HL-60 (cell line): ENCODE results near the gene CREBL2.

ENCODE experiments used
- DNase-seq, 2 experiments: peaks; one replicate each; pipeline ENCODE4 v3.0.0-alpha.2; 2010 to 2020; ENCODE audit warnings: low read depth in 1 of 2, low spot score in 1 of 2
- H3K27ac ChIP-seq: fragments of 250-450 bp; sonication (Bioruptor Pico); replicated peaks from 2 replicates; pipeline ENCODE4 v1.5.1; 2020; ENCODE audit warnings: mild to moderate bottlenecking, moderate library complexity
- H3K27me3 ChIP-seq: fragments of 250-450 bp; sonication (Bioruptor Pico); 2 replicates; pipeline ENCODE4 v1.5.1; 2021; ENCODE audit warnings: mild to moderate bottlenecking, moderate library complexity; ENCODE audit not compliant: insufficient read depth, poor library complexity, severe bottlenecking
- H3K4me3 ChIP-seq: replicated peaks from 2 replicates; pipeline ENCODE4 v1.5.1; 2011; ENCODE audit warnings: mild to moderate bottlenecking, control low read depth, low read length; ENCODE audit not compliant: insufficient read depth
- GABPA ChIP-seq: IDR thresholded peaks from 2 replicates; pipeline ENCODE4 v1.6.1; 2012; ENCODE audit warnings: low read depth
- POLR2AphosphoS5 ChIP-seq: IDR thresholded peaks from 2 replicates; pipeline ENCODE4 v1.6.1; 2012; ENCODE audit warnings: low read depth
- SPI1 ChIP-seq: IDR thresholded peaks from 2 replicates; pipeline ENCODE4 v1.6.1; 2012; ENCODE audit warnings: low read depth, mild to moderate bottlenecking, borderline replicate concordance
- TF ChIP-seq, protein P1 (sequence below): IDR thresholded peaks from one replicate; pipeline ENCODE4 v1.5.1; 2011; ENCODE audit warnings: low read length, control low read depth, inconsistent platforms; ENCODE audit not compliant: insufficient read depth
- TF ChIP-seq, protein P2 (sequence below): IDR thresholded peaks from 2 replicates; pipeline ENCODE4 v1.6.1; 2012; ENCODE audit warnings: low read depth; ENCODE audit not compliant: insufficient replicate concordance

Gene CREBL2

DNA sequence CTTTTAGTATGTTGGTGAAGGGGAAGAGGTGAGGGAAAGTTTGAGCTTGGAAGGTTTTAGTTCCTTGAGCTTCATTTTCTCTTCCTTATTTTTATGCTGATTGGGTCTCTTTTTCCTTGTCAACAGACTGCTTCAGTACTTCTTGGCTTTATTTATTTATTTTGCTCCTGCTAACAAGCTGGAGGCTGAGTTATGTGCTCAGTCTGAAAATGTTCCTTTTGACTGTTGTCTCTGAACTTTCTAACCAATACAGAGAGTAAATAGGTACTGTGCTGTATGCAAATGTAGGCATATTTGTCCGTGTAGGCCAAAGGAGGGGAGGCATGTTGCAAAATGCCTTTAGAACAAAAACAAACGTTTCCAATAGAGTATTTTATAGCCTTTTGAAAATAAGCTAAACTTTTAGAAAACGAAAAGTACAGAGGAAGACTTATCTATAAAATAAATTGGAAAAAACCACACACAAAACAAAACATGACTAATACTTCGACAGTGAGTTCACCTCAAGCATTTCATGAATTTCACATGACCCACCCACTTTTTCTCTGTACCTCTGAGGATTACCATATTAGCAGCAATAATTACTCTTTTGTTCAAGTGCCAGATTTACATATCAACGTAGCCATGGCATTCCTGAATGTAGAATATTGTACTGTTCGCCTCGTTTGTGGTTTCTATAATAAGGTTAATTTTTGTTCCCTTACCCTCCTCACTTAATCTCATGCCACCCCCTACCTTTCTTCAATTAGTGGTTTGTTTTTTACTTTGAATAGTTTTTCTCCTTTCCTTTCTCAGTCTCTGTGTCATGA is 4.7 kb upstream of the CREBL2 start:
- no peak for DNase-seq
- peak; percentile 6; the same call in 1 of the 2 replicates for TF ChIP-seq SPI1
- TF ChIP-seq POLR2AphosphoS5 = no peak
- Histone ChIP-seq H3K27ac (no peak overlapping the region), H3K27me3 (no peaks in the 10 kb centered on the region), H3K4me3 (no peak overlapping the region)

DNA sequence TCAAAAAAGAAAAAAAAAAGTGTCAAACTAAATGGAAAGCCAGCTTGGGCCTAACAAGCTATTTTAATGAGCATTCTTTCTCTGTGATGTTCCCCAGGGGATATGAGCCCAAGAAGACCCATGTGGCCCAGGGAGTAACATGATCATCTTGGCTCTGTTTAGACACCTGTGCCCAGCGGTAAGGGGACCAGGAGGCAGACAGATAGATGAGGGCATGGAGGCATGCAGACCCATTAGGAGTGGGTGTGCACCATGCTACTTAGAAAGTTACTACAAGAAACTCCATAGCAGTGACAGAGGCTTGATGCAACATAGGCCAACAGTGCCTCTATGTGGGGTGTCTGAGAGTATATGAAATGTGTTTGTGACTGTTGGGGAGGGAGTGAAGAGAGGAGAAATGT is 3.1 kb upstream of the CREBL2 start:
- DNase-seq = peak in 1 of 2 experiments; percentile 18
- Histone ChIP-seq H3K27ac (no peak overlapping the region), H3K27me3 (no peaks in the 10 kb centered on the region), H3K4me3 (no peak overlapping the region)
- no peak for TF ChIP-seq POLR2AphosphoS5
- TF ChIP-seq, protein P1, sequence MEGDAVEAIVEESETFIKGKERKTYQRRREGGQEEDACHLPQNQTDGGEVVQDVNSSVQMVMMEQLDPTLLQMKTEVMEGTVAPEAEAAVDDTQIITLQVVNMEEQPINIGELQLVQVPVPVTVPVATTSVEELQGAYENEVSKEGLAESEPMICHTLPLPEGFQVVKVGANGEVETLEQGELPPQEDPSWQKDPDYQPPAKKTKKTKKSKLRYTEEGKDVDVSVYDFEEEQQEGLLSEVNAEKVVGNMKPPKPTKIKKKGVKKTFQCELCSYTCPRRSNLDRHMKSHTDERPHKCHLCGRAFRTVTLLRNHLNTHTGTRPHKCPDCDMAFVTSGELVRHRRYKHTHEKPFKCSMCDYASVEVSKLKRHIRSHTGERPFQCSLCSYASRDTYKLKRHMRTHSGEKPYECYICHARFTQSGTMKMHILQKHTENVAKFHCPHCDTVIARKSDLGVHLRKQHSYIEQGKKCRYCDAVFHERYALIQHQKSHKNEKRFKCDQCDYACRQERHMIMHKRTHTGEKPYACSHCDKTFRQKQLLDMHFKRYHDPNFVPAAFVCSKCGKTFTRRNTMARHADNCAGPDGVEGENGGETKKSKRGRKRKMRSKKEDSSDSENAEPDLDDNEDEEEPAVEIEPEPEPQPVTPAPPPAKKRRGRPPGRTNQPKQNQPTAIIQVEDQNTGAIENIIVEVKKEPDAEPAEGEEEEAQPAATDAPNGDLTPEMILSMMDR = no peak
- TF ChIP-seq GABPA = no peak
- TF ChIP-seq SPI1 = no peak
- TF ChIP-seq, protein P2, sequence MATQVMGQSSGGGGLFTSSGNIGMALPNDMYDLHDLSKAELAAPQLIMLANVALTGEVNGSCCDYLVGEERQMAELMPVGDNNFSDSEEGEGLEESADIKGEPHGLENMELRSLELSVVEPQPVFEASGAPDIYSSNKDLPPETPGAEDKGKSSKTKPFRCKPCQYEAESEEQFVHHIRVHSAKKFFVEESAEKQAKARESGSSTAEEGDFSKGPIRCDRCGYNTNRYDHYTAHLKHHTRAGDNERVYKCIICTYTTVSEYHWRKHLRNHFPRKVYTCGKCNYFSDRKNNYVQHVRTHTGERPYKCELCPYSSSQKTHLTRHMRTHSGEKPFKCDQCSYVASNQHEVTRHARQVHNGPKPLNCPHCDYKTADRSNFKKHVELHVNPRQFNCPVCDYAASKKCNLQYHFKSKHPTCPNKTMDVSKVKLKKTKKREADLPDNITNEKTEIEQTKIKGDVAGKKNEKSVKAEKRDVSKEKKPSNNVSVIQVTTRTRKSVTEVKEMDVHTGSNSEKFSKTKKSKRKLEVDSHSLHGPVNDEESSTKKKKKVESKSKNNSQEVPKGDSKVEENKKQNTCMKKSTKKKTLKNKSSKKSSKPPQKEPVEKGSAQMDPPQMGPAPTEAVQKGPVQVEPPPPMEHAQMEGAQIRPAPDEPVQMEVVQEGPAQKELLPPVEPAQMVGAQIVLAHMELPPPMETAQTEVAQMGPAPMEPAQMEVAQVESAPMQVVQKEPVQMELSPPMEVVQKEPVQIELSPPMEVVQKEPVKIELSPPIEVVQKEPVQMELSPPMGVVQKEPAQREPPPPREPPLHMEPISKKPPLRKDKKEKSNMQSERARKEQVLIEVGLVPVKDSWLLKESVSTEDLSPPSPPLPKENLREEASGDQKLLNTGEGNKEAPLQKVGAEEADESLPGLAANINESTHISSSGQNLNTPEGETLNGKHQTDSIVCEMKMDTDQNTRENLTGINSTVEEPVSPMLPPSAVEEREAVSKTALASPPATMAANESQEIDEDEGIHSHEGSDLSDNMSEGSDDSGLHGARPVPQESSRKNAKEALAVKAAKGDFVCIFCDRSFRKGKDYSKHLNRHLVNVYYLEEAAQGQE = no peak

DNA sequence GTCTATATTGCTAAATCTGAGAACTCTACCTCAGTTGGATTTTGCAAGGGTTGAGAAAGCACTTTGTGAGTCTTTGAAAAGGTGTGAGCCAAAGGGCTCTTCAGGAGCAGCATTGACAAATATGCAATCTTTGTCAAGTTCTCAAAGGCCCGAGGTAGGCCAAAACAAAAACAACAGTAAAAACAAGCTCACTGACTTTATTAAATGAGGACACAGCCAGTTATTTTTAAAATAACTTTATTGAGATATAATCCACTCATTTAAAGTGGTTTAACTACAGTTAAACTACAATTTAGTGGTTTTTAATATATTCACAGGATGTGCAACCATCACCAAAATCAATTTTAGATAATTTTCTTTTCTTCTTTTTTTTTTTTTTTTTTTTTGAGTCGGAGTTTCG is 2.0 kb upstream of the CREBL2 start:
- Histone ChIP-seq H3K27ac (no peak overlapping the region), H3K4me3 (no peak overlapping the region), H3K27me3 (no peaks in the 10 kb centered on the region)
- DNase-seq = no peak
- TF ChIP-seq, protein P2 = no peak
- TF ChIP-seq SPI1 (no peak), POLR2AphosphoS5 (no peak), GABPA (no peak)
- TF ChIP-seq, protein P1 = no peak

DNA sequence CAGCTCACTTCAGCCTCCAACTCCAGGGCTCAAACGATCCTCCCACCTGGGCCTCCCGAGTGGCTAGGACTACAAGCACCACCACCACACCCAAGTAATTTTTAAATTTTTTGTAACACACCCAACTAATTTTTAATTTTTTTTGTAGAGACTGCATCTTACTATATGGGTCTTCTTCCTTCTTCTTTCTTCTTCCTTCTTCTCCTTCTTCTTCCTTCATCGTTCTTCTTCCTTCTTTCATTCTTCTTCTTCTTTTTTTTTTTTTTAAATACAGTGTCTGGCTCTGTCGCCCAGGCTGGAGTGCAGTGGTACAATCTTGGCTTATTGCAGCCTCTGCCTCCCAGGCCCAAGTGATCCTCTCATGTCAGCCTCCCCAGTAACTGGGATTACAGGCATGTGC is 965 bp upstream of the CREBL2 start:
- Histone ChIP-seq H3K27me3 (no peaks in the 10 kb centered on the region), H3K4me3 (peak overlapping the region; percentile 97; the same call in 1 of the 2 replicates), H3K27ac (peak overlapping the region; percentile 81)
- no peak for DNase-seq
- TF ChIP-seq, protein P1 = no peak
- TF ChIP-seq SPI1 (no peak), GABPA (no peak), POLR2AphosphoS5 (no peak)
- TF ChIP-seq, protein P2 = no peak
